Common myeloid progenitor, CD34-positive (primary cell): ENCODE data around the gene ZBED4.

Experiments used
- CTCF ChIA-PET: fragments of 350-600 bp; sonication (Branson Sonifier 250); formaldehyde crosslinking; loops from one replicate; lab custom pipeline; 2021; ENCODE audit warnings: antibody characterized with exemption; lab: Charles Lee
- POLR2A ChIA-PET: fragments of 350-600 bp; sonication (Branson Sonifier 250); formaldehyde crosslinking; loops from one replicate; lab custom pipeline; 2021; ENCODE audit warnings: antibody characterized with exemption; lab: Charles Lee
- DNase-seq, 3 donors: peaks; one replicate each; pipeline versions ENCODE4 v3.0.0 to v3.0.0-alpha.2; 2013
- H3K27ac ChIP-seq, 2 experiments: 1 replicate in 1 of 2; 2 replicates in 1 of 2; pipeline ENCODE4 v1.7.0; 2013; ENCODE audit warnings: inconsistent platforms in 2 of 2, low read length in 2 of 2, mild to moderate bottlenecking in 2 of 2, low read depth in 1 of 2, moderate library complexity in 1 of 2; ENCODE audit not compliant: severe bottlenecking in 2 of 2, insufficient read depth in 1 of 2, poor library complexity in 1 of 2
- H3K27me3 ChIP-seq, 5 experiments: replicated peaks in 2 of 5; 1 replicate in 3 of 5; 2 replicates in 2 of 5; pipeline versions ENCODE4 v1.6.1 to v1.7.0; 2013; ENCODE audit warnings: low read length in 4 of 5, mild to moderate bottlenecking in 2 of 5, moderate library complexity in 2 of 5, inconsistent platforms in 1 of 5; ENCODE audit not compliant: insufficient read depth in 5 of 5, control insufficient read depth in 4 of 5
- H3K36me3 ChIP-seq, 4 experiments: 1 replicate in 2 of 4; 2 replicates in 2 of 4; pipeline versions ENCODE4 v1.6.1 to v1.7.0; 2013; ENCODE audit warnings: low read length in 3 of 4, control low read depth in 1 of 4, mild to moderate bottlenecking in 1 of 4; ENCODE audit not compliant: control insufficient read depth in 4 of 4, insufficient read depth in 4 of 4
- H3K4me1 ChIP-seq, 4 experiments: 1 replicate in 3 of 4; 2 replicates in 1 of 4; pipeline versions ENCODE4 v1.6.1 to v1.7.1; 2013; ENCODE audit warnings: low read length in 3 of 4, mild to moderate bottlenecking in 3 of 4, control low read depth in 1 of 4, inconsistent platforms in 1 of 4, moderate library complexity in 1 of 4; ENCODE audit not compliant: control insufficient read depth in 4 of 4, insufficient read depth in 4 of 4; ENCODE audit errors: control extremely low read depth in 1 of 4
- H3K4me3 ChIP-seq, 7 experiments: 1 replicate in 4 of 7; 2 replicates in 3 of 7; pipeline versions ENCODE4 v1.5.1 to v1.7.0; 2013; ENCODE audit warnings: mild to moderate bottlenecking in 7 of 7, low read length in 6 of 7, moderate library complexity in 6 of 7, inconsistent platforms in 2 of 7, low read depth in 2 of 7, control low read depth in 1 of 7; ENCODE audit not compliant: insufficient read depth in 4 of 7, control insufficient read depth in 1 of 7; ENCODE audit errors: extremely low read depth in 1 of 7
- H3K9me3 ChIP-seq, 5 experiments: 1 replicate in 4 of 5; 2 replicates in 1 of 5; pipeline versions ENCODE4 v1.6.1 to v1.7.1; 2013; ENCODE audit warnings: low read length in 4 of 5, mild to moderate bottlenecking in 2 of 5, inconsistent platforms in 1 of 5, low read depth in 1 of 5, moderate library complexity in 1 of 5; ENCODE audit not compliant: control insufficient read depth in 4 of 5, insufficient read depth in 2 of 5; ENCODE audit errors: control extremely low read depth in 1 of 5
- WGBS: methylation state at CpG from one replicate; pipeline ENCODE4 v1.1.5; 2013; ENCODE audit not compliant: insufficient coverage; 5-methylcytosine and 5-hydroxymethylcytosine counted together

The ZBED4 gene

GRCh38 chr22:49936018-49936972 lies 82.7 kb downstream of the ZBED4 start:
- Histone ChIP-seq H3K27ac (peak overlapping the region; percentile 44 to 82), H3K4me3 (peak overlapping the region in 6 of 7 experiments; percentile 32 to 63 (median 43)), H3K9me3 (peaks cover 0 to 4% (median 0%) of the 10 kb centered on the region in 5 experiments), H3K36me3 (no peaks in the 10 kb centered on the region), H3K4me1 (peaks cover 6 to 60% (median 54%) of the 10 kb centered on the region in 4 experiments), H3K27me3 (no peaks in the 10 kb centered on the region)
- ChIA-PET CTCF (interaction anchor here (0.8 to 2.0 kb wide), 8 partner anchors 10 to 129 kb away, joined by 3 to 6 read pairs (median 4); partner anchors contain the start of gene PIM3), POLR2A (interaction anchor here (0.5 to 3.2 kb wide), 9 partner anchors 18 to 284 kb away, joined by 3 to 51 read pairs (median 6); partner anchors contain the start of gene PIM3)
- WGBS: 2% methylated on average over 41 of the region's 52 CpGs
- peak; percentile 94 to 98 (median 98) for DNase-seq

- Histone ChIP-seq H3K27ac (peak overlapping the region; percentile 44 to 82), H3K4me3 (peak overlapping the region in 5 of 7 experiments; percentile 28 to 62 (median 41)), H3K4me1 (peaks cover 0 to 57% (median 46%) of the 10 kb centered on the region in 4 experiments), H3K9me3 (peaks cover 0 to 4% (median 0%) of the 10 kb centered on the region in 5 experiments), H3K27me3 (no peaks in the 10 kb centered on the region), H3K36me3 (no peaks in the 10 kb centered on the region)
- peak in 2 of 3 donors; percentile 57 to 58 for DNase-seq
- ChIA-PET CTCF (interaction anchor here (0.8 to 2.0 kb wide), 9 partner anchors 9 to 128 kb away, joined by 3 to 8 read pairs (median 5); partner anchors contain the start of gene PIM3), POLR2A (interaction anchor here (0.5 to 3.2 kb wide), 3 partner anchors 20 to 283 kb away, joined by 11 to 51 read pairs (median 12); partner anchors contain the start of gene PIM3)
- 61% methylated on average over 11 of the region's 21 CpGs for WGBS
Observed at GRCh38 chr22:49936973-49937757, 83.5 kb downstream of the ZBED4 start.

GRCh38 chr22:49937758-49938564 lies 84.3 kb downstream of the ZBED4 start:
- H3K4me1 ChIP-seq: peaks cover 0 to 51% (median 42%) of the 10 kb centered on the region in 4 experiments
- no peaks in the 10 kb centered on the region for H3K27me3 ChIP-seq
- peaks cover 0 to 4% (median 0%) of the 10 kb centered on the region in 5 experiments for H3K9me3 ChIP-seq
- DNase-seq: no peak
- H3K36me3 ChIP-seq: no peaks in the 10 kb centered on the region
- WGBS: 90% methylated on average over 22 of the region's 27 CpGs
- ChIA-PET CTCF (interaction anchor here (1.2 to 2.0 kb wide), 4 partner anchors 12 to 29 kb away, joined by 5 to 8 read pairs (median 6); partner anchors contain the start of gene PIM3), POLR2A (interaction anchor here (3.2 kb wide), 1 partner anchor 23 kb away, joined by 51 read pairs; the partner anchor contains the start of gene PIM3)
- H3K27ac ChIP-seq: no peak overlapping the region
- no peak overlapping the region for H3K4me3 ChIP-seq

GRCh38 chr22:49938565-49939136 lies 85.0 kb downstream of the ZBED4 start:
- POLR2A ChIA-PET: no interaction called here
- Histone ChIP-seq H3K36me3 (no peaks in the 10 kb centered on the region), H3K27ac (no peak overlapping the region), H3K4me1 (peaks cover 0 to 47% (median 37%) of the 10 kb centered on the region in 4 experiments), H3K4me3 (no peak overlapping the region), H3K9me3 (peaks cover 0 to 4% (median 0%) of the 10 kb centered on the region in 5 experiments), H3K27me3 (no peaks in the 10 kb centered on the region)
- no peak for DNase-seq
- CTCF ChIA-PET: interaction anchor here (1.2 to 2.0 kb wide), 4 partner anchors 16 to 77 kb away, joined by 3 to 8 read pairs (median 6); partner anchors contain the start of gene PIM3
- 86% methylated on average over 14 of the region's 19 CpGs for WGBS
